ENCODE results near the gene IFI27L1. TPM values are rescaled to one million over a fixed set of nuclear protein-coding genes. Genes with fewer than 3 reads are reported as not detected.

IFI27L1 gene
- total and polyA plus RNA-seq, 2 of the 13 experiments (the other 11 are each of a cell fraction or from before 2014, with no cell fraction given), result 11.9 to 19.0 TPM

- FAIRE-seq, result no peak
- ChIA-PET POLR2A (no interaction called here), CTCF (ENCODE audit: low intra/inter-chr PET ratio, low total read pairs) (interaction anchor here (1.9 kb wide), 1 partner anchor 84 kb away, joined by 12 read pairs; no protein-coding TSS in a partner anchor)
- no peaks in the 10 kb centered on the region for H4K20me1 ChIP-seq (ENCODE audit: insufficient read depth, low read length)
- intact Hi-C loops (cut with micrococcal nuclease; ENCODE audit: unreplicated experiment), result no loop called here
- in situ Hi-C loops (cut with HindIII; ENCODE audit: extremely low pct_ligation_motif_present, low pct_unique_long_range_greater_than_20kb), result loop anchor here (10.0 kb wide), 1 partner anchor 253 kb away; no protein-coding TSS in a partner anchor
- 88% methylated on average over 1 of the region's 1 CpG for WGBS (ENCODE audit: low lambda C conversion rate)
- H3K27me3 ChIP-seq (ENCODE audit: control insufficient read depth in 1 of 2, insufficient read depth in 2 of 2, low read length in 2 of 2), result no peaks in the 10 kb centered on the region
- DNase-seq (ENCODE audit: low spot score), result no peak
- no TSS peak for BruUV-seq (replicated peaks)
- peaks cover 36 to 96% of the 10 kb centered on the region in 2 experiments for H3K36me3 ChIP-seq (replicated peaks in 1 of 2; ENCODE audit: control insufficient read depth in 1 of 2, insufficient read depth in 2 of 2, low read length in 2 of 2)
- ATAC-seq, result no peak
- H3K4me2 ChIP-seq (ENCODE audit: low read depth, low read length), result no peak overlapping the region
- no peaks in the 10 kb centered on the region for H3K9me3 ChIP-seq (ENCODE audit: low read length)
- no peak overlapping the region for H2AFZ ChIP-seq (ENCODE audit: low read length)
- peaks cover 4% of the 10 kb centered on the region for H3K4me1 ChIP-seq (ENCODE audit: insufficient read depth, low read length)
- no peak overlapping the region for H3K9ac ChIP-seq (ENCODE audit: insufficient read depth, low read depth, low read length)
- no peak overlapping the region for H3K4me3 ChIP-seq (replicated peaks in 1 of 3; ENCODE audit: insufficient read depth in 1 of 3, low read depth in 2 of 3, low read length in 3 of 3)
- H3K79me2 ChIP-seq (ENCODE audit: insufficient read depth, low read length), result peaks cover 1% of the 10 kb centered on the region
- H3K27ac ChIP-seq (ENCODE audit: extremely low read length, insufficient read depth, low read length), result no peak overlapping the region
- TF ChIP-seq ZKSCAN8 (CRISPR knock-in tag; IDR thresholded peaks at IDR 0.05; ENCODE audit: borderline replicate concordance), result no peak
- no peak for TF ChIP-seq MAX (IDR thresholded peaks at IDR 0.05)
- TF ChIP-seq, protein P1, sequence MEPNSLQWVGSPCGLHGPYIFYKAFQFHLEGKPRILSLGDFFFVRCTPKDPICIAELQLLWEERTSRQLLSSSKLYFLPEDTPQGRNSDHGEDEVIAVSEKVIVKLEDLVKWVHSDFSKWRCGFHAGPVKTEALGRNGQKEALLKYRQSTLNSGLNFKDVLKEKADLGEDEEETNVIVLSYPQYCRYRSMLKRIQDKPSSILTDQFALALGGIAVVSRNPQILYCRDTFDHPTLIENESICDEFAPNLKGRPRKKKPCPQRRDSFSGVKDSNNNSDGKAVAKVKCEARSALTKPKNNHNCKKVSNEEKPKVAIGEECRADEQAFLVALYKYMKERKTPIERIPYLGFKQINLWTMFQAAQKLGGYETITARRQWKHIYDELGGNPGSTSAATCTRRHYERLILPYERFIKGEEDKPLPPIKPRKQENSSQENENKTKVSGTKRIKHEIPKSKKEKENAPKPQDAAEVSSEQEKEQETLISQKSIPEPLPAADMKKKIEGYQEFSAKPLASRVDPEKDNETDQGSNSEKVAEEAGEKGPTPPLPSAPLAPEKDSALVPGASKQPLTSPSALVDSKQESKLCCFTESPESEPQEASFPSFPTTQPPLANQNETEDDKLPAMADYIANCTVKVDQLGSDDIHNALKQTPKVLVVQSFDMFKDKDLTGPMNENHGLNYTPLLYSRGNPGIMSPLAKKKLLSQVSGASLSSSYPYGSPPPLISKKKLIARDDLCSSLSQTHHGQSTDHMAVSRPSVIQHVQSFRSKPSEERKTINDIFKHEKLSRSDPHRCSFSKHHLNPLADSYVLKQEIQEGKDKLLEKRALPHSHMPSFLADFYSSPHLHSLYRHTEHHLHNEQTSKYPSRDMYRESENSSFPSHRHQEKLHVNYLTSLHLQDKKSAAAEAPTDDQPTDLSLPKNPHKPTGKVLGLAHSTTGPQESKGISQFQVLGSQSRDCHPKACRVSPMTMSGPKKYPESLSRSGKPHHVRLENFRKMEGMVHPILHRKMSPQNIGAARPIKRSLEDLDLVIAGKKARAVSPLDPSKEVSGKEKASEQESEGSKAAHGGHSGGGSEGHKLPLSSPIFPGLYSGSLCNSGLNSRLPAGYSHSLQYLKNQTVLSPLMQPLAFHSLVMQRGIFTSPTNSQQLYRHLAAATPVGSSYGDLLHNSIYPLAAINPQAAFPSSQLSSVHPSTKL (CRISPR knock-in tag; IDR thresholded peaks at IDR 0.05), result no peak
- no peak for TF ChIP-seq ZNF468 (CRISPR knock-in tag; IDR thresholded peaks at IDR 0.05)
- no peak for TF ChIP-seq SETDB1 (CRISPR knock-in tag; IDR thresholded peaks at IDR 0.05; ENCODE audit: borderline replicate concordance)
- TF ChIP-seq KLF9 (CRISPR knock-in tag; IDR thresholded peaks at IDR 0.05; ENCODE audit: low read depth), result no peak
- TF ChIP-seq TBL1XR1 (IDR thresholded peaks at IDR 0.05; ENCODE audit: borderline replicate concordance, low read length, partially characterized antibody), result no peak
- TF ChIP-seq CEBPG (CRISPR knock-in tag; IDR thresholded peaks at IDR 0.05), result no peak
- no peak for TF ChIP-seq ZNF124 (CRISPR knock-in tag; IDR thresholded peaks at IDR 0.05)
- no peak for TF ChIP-seq ZNF615 (CRISPR knock-in tag; IDR thresholded peaks at IDR 0.05; ENCODE audit: borderline replicate concordance)
- TF ChIP-seq ZNF160 (CRISPR knock-in tag; IDR thresholded peaks at IDR 0.05), result no peak
- TF ChIP-seq ZNF747 (CRISPR knock-in tag; IDR thresholded peaks at IDR 0.05; ENCODE audit: borderline replicate concordance), result no peak
- no peak for TF ChIP-seq ZNF800 (CRISPR knock-in tag; IDR thresholded peaks at IDR 0.05)
- no peak for TF ChIP-seq CTCF (CRISPR knock-in tag; IDR thresholded peaks at IDR 0.05)
- TF ChIP-seq SMYD3 (CRISPR knock-in tag; IDR thresholded peaks at IDR 0.05), result no peak
- no peak for TF ChIP-seq ZNF20 (CRISPR knock-in tag; IDR thresholded peaks at IDR 0.05)
- TF ChIP-seq, protein P2, sequence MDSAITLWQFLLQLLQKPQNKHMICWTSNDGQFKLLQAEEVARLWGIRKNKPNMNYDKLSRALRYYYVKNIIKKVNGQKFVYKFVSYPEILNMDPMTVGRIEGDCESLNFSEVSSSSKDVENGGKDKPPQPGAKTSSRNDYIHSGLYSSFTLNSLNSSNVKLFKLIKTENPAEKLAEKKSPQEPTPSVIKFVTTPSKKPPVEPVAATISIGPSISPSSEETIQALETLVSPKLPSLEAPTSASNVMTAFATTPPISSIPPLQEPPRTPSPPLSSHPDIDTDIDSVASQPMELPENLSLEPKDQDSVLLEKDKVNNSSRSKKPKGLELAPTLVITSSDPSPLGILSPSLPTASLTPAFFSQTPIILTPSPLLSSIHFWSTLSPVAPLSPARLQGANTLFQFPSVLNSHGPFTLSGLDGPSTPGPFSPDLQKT (CRISPR knock-in tag; IDR thresholded peaks at IDR 0.05; ENCODE audit: borderline replicate concordance), result no peak
Measured at GRCh38 chr14:94052199-94052598, 28.9 kb upstream of the IFI27L1 start.
